Measurements from ENCODE around the gene RAD54L2.
"Not testable (repeated sequence)": the region's sequence is repeated elsewhere in the genome, so short reads cannot be mapped to it uniquely, and the experiment has no call there.

The RAD54L2 gene

DNA sequence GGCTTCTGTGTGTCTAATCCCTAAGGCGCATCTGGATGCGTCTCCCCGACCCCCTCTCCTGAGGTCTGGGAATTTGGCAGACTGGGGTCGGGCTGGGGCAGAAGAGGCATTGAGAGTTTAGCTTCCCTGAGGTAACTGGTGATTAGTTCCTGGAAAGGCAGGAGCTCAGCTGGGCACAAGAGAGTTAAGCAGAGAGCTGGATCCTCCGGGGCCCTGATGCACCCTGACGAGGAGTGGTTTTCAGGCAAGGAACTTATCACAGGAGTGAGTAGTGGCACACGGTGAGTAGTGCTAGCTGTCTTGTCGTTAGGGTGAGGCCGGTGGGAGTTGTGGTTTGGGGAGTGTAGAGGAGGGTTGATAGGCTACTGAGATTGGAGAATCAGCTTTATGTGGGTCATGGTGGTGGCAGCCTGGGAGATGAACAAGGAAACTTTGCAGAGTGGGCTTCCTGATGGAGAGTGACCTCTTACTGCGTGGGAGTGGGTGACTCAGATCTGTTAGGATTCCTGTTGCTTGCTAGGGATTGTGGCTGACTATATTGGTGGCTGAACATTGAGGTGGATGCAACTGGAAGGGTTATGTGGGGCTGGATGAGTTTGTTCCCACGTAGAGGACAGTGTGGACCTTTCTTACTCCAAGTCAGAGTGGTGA lies 897 bp downstream of the RAD54L2 start:
- no peak for DNase-seq

DNA sequence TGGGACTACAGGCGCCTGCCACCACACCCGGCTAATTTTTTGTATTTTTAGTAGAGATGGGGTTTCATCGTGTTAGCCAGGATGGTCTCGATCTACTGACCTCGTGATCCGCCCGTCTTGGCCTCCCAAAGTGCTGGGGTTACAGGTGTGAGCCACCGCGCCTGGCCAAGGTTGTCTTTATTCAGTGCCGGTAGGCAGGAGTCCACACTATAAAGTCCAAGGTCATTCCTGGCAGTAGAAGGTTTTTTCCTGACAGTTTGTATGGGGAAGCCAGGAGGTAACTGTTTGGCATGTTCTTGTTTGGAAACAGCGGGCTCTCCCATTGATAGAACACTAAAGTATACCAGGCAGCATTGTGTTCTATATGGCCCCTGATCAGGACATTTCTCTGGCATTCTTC lies 4.1 kb downstream of the RAD54L2 start:
- DNase-seq: not testable (repeated sequence)

GRCh38 chr3:51544011-51544775 lies 5.7 kb downstream of the RAD54L2 start:
- no peak for DNase-seq

- DNase-seq: no peak
These were observed 8.8 kb downstream of the RAD54L2 start for GRCh38 chr3:51547274-51547673.

GRCh38 chr3:51549311-51549710 lies 10.8 kb downstream of the RAD54L2 start:
- DNase-seq: no peak

DNA sequence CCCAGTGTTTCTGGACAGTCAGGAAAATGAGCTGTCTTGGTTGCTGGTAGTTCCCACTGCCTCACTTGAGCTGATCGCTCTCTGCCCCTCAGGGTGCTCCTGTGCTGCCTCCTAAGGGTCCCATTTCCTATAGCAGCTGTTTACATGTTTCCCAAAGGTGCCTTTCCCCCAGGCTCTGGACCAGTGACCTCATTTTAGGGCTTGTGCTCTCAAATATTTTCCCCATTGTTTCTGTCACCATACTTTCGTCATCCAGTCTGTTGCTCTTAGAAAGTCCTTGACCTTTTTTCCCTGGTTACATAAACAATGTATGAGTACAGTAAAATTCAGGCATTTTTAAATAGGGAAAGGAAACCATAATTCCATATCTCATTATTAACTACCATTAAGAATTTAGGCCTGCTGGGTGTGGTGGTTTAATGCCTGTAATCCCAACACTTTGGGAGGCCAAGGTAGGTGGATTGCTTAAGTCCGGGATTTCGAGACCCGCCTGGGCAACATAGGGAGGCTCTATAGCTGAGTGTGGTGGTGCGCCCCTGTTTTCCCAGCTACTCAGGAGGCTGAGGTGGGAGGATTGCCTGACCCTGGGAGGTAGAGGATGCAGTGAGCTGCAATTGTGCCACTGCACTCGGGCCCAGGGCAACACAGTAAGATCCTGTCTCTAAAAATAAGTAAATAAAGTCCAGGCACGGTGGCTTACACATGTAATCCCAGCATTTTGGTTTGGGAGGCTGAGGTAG lies 11.7 kb downstream of the RAD54L2 start:
- no peak for DNase-seq

- no peak for DNase-seq
These were observed 19.5 kb downstream of the RAD54L2 start for GRCh38 chr3:51557993-51558392.

DNA sequence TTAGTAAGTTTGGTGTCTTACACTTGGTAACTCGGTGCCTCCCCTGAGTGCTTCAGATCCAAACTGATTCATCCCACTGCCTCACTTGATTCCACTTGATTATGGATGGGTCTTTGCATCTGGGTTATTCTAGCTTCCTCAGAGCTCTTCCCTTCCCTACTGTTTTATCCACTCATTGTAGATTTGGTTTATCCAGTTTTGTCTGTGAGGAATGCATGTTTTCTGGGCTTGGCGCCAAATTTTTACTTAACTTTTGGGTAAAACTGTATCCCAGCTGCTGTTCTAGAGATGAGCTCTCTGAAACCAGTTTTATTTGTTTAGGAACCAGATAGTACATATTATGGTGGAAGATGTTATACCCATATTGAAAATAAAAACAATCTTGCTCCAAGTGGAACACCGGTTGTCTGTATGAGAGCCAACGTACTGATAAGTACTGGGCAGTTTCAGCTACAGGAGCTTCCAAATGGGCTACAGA lies 20.9 kb downstream of the RAD54L2 start:
- DNase-seq: no peak

DNA sequence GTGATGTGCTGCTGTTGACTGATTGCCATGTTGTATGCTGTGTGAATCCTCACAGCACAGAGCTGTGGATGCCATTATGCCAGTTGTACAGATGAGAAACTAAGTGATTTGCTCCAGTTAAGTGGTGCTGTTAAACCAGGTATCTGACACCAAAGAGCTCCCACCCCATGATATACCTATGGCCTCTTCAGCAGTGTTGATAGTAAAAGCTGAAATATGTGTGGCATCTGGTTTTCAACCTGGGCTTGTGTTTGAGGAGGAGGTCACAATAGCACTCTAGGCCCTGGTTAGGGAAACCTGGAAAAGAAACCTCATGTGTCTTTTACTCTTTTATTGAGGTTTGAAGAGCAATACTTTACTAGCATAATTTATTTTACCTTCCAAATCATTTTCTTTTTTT lies 21.4 kb downstream of the RAD54L2 start:
- no peak for DNase-seq

- DNase-seq: not testable (repeated sequence)
These were observed 23.9 kb downstream of the RAD54L2 start for GRCh38 chr3:51562403-51562802.

DNA sequence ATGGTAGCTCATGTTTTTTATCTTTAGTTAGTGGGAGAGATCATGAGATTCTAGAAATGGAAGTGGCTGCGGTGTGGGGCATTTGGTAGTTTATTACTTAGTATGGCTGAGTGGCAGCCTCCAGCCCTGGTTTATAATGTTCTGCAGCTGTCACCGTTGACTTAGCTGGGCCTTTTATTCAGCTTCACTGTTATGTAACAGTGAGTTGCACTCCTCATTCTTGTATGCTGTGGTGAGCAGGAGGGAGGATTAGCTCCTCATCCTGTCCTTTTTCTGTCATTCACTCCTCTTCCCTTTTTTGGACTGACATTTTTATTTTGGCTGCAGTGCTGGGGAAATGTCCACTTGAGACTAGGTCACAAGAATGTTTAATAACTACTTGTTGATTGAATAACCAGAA lies 29.5 kb downstream of the RAD54L2 start:
- DNase-seq: no peak

- no peak for DNase-seq
These were observed 30.5 kb downstream of the RAD54L2 start for GRCh38 chr3:51568996-51569395.

GRCh38 chr3:51578238-51578637 lies 39.7 kb downstream of the RAD54L2 start:
- DNase-seq: no peak

DNA sequence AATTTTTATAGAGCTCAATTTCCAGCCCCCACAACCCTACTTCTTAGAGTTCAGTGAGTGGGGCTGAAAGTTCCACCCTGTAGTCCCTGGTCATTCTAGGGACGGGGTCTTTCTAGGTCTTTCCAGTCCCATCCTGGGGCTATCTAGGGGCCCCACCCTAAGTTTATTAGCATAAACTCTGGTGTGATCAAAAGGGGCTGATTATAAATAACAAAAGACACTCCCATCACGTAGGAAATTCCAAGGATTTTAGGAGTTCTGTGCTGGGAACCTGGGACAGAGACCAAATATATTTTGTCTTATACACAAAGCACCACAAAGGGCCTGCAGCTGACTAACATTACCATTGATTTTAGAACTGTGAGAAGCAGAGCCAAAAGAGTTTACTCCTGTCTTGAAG lies 41.9 kb downstream of the RAD54L2 start:
- no peak for DNase-seq

DNA sequence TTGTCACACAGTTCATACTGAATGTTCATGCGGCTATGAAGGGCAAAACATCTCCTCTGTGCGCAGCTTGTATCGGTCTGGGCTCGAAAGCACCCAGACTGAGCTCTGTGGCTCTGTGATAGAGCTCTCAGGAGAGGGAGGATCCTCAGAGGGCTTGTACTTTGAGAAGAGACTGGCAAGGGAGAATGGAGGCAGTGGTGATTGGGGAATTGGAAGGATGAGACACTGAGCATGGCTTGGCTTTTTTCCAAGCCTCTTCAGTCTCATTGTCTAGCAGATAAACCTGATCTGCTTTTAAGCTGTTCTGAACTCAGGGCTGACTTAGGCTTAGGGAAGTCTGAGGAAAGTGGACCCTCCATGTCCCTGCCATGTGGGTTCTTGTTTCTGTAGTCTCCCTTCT lies 43.0 kb downstream of the RAD54L2 start:
- DNase-seq: no peak

- DNase-seq: no peak
These were observed 46.7 kb downstream of the RAD54L2 start for GRCh38 chr3:51585197-51585596.

GRCh38 chr3:51585871-51586270 lies 47.4 kb downstream of the RAD54L2 start:
- no peak for DNase-seq
